Measurements from ENCODE around the gene LCMT2. TPM values are rescaled to one million over a fixed set of nuclear protein-coding genes. Genes with fewer than 3 reads are reported as not detected.

The LCMT2 gene, protein sequence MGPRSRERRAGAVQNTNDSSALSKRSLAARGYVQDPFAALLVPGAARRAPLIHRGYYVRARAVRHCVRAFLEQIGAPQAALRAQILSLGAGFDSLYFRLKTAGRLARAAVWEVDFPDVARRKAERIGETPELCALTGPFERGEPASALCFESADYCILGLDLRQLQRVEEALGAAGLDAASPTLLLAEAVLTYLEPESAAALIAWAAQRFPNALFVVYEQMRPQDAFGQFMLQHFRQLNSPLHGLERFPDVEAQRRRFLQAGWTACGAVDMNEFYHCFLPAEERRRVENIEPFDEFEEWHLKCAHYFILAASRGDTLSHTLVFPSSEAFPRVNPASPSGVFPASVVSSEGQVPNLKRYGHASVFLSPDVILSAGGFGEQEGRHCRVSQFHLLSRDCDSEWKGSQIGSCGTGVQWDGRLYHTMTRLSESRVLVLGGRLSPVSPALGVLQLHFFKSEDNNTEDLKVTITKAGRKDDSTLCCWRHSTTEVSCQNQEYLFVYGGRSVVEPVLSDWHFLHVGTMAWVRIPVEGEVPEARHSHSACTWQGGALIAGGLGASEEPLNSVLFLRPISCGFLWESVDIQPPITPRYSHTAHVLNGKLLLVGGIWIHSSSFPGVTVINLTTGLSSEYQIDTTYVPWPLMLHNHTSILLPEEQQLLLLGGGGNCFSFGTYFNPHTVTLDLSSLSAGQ
- 1 to 10 TPM; 5.4 to 9.5 (median 6.4) TPM for total RNA-seq

DNA sequence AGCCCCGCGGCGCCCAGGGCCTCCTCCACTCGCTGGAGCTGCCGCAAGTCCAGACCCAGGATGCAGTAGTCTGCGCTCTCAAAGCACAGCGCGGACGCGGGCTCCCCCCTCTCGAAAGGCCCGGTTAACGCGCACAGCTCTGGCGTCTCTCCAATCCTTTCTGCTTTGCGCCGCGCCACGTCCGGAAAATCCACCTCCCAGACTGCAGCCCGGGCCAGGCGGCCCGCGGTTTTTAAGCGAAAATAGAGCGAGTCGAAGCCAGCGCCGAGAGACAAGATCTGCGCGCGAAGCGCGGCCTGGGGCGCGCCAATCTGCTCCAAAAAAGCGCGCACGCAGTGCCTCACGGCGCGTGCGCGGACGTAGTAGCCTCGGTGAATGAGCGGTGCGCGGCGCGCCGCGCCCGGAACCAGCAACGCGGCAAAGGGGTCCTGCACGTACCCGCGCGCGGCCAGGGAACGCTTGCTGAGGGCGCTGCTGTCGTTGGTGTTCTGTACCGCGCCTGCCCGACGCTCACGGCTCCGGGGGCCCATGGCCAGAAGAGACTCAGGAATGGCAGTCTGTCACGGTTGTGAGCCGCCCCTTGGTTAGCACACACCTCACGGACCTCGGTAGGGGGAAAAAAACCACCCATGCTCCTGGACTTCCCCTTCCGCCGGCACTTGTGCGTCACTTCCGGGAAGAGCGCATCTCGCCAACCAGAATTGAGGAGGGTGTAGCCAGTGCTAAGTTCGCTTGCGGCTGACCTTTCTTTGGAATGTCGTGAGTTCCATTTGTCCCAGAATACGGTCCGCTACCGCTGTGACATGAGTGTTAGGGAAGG lies at the start of gene LCMT2:
Gene LCMT2 (minus strand): TSS at position 614 of the 820 bp plus-strand sequence. CDS start 84 bp downstream, at position 530.
- WGBS, 2 donors (ENCODE audit: low coverage in 1 of 2) = 0% methylated on average over 4 of the region's 86 CpGs; no CpG with 5 or more reads in 1 of the 2 donors
- H3K27me3 ChIP-seq = no peaks in the 10 kb centered on the region
- peak within 1 kb of the TSS; percentile 91 to 93 (median 92) for H3K27ac ChIP-seq
- peaks cover 0 to 11% of the 10 kb centered on the region in 2 donors for H3K36me3 ChIP-seq
- H3K4me3 ChIP-seq = peak within 1 kb of the TSS; percentile 65 to 92
- H3K4me1 ChIP-seq = peaks cover 5 to 36% (median 11%) of the 10 kb centered on the region in 3 donors
- no peaks in the 10 kb centered on the region for H3K9me3 ChIP-seq
- peak; percentile 66 for TF ChIP-seq POLR2AphosphoS5 (IDR thresholded peaks at IDR 0.05)
- TF ChIP-seq, protein P1, sequence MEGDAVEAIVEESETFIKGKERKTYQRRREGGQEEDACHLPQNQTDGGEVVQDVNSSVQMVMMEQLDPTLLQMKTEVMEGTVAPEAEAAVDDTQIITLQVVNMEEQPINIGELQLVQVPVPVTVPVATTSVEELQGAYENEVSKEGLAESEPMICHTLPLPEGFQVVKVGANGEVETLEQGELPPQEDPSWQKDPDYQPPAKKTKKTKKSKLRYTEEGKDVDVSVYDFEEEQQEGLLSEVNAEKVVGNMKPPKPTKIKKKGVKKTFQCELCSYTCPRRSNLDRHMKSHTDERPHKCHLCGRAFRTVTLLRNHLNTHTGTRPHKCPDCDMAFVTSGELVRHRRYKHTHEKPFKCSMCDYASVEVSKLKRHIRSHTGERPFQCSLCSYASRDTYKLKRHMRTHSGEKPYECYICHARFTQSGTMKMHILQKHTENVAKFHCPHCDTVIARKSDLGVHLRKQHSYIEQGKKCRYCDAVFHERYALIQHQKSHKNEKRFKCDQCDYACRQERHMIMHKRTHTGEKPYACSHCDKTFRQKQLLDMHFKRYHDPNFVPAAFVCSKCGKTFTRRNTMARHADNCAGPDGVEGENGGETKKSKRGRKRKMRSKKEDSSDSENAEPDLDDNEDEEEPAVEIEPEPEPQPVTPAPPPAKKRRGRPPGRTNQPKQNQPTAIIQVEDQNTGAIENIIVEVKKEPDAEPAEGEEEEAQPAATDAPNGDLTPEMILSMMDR (IDR thresholded peaks at IDR 0.05) = no peak
- TF ChIP-seq EP300 (IDR thresholded peaks at IDR 0.05) = no peak
- peak; percentile 35 to 57 for TF ChIP-seq POLR2A (IDR thresholded peaks at IDR 0.05)
- peak; percentile 96 for ATAC-seq

DNA sequence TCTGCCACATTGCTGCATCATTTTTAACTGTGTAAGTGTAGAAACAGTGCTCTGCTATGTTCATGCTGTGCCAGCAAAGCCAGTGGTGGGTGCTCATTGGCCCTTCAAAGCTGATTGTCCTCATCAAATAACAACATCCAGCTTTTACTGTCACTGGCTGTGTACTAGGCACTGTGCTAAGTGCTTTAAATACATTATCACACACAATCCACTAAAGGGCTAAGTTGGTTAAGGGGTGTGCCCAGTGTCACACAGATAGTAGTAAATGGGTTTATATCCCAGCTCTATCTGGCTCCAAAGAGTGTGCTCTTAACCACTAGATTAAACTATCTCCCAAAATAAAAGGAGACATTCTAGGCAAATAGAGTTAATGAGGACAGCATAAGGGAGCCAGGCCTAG lies 48.2 kb upstream of the LCMT2 start:
- no peak for ATAC-seq
- Histone ChIP-seq H3K9me3 (no peaks in the 10 kb centered on the region), H3K27ac (no peak overlapping the region), H3K36me3 (peaks cover 0 to 67% of the 10 kb centered on the region in 2 donors), H3K4me3 (no peak overlapping the region), H3K27me3 (no peaks in the 10 kb centered on the region), H3K4me1 (peaks cover 0 to 12% (median 0%) of the 10 kb centered on the region in 3 donors)
- no peak for TF ChIP-seq POLR2A (IDR thresholded peaks at IDR 0.05)
- TF ChIP-seq EP300 (IDR thresholded peaks at IDR 0.05) = no peak
- TF ChIP-seq, protein P1 (IDR thresholded peaks at IDR 0.05) = no peak
- TF ChIP-seq POLR2AphosphoS5 (IDR thresholded peaks at IDR 0.05) = no peak

DNA sequence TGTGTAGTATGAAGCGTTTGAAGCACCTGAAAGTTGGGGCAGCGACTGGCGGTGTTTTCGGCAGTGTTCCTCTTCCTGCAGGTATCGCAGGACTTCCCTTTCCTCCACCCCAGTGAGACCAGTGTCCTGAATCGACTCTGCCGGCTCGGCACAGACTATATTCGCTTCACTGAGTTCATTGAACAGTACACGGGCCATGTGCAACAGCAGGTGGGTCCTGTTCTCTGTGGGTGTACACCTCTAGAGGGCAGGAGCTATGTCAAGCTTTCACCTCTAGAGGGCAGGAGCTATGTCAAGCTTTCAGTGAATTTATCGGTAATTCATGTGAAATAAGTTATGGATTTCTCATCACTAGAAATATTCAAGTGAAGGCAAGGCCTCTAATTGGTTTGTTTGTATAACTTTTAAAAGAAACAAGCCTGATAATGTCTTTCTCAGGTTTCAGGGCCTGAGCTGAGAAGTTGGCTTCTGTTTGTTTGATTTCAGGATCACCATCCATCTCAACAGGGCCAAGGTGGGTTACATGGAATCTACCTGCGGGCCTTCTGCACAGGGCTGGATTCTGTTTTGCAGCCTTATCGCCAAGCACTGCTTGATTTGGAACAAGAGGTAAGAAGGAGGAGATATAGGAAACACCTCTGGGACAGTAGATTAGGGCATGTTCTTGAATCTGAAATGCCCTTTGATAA lies 45.8 kb upstream of the LCMT2 start:
- Histone ChIP-seq H3K4me3 (no peak overlapping the region), H3K36me3 (peaks cover 0 to 47% of the 10 kb centered on the region in 2 donors), H3K27me3 (no peaks in the 10 kb centered on the region), H3K9me3 (no peaks in the 10 kb centered on the region), H3K27ac (no peak overlapping the region), H3K4me1 (peaks cover 0 to 16% (median 8%) of the 10 kb centered on the region in 3 donors)
- ATAC-seq = no peak
- no peak for TF ChIP-seq POLR2A (IDR thresholded peaks at IDR 0.05)
- TF ChIP-seq, protein P1 (IDR thresholded peaks at IDR 0.05) = peak in 3 of 4 experiments; percentile 13 to 60 (median 39)
- 54 to 73% methylated on average over 6 to 13 of the region's 13 CpGs for WGBS, 2 donors (ENCODE audit: low coverage in 1 of 2)

DNA sequence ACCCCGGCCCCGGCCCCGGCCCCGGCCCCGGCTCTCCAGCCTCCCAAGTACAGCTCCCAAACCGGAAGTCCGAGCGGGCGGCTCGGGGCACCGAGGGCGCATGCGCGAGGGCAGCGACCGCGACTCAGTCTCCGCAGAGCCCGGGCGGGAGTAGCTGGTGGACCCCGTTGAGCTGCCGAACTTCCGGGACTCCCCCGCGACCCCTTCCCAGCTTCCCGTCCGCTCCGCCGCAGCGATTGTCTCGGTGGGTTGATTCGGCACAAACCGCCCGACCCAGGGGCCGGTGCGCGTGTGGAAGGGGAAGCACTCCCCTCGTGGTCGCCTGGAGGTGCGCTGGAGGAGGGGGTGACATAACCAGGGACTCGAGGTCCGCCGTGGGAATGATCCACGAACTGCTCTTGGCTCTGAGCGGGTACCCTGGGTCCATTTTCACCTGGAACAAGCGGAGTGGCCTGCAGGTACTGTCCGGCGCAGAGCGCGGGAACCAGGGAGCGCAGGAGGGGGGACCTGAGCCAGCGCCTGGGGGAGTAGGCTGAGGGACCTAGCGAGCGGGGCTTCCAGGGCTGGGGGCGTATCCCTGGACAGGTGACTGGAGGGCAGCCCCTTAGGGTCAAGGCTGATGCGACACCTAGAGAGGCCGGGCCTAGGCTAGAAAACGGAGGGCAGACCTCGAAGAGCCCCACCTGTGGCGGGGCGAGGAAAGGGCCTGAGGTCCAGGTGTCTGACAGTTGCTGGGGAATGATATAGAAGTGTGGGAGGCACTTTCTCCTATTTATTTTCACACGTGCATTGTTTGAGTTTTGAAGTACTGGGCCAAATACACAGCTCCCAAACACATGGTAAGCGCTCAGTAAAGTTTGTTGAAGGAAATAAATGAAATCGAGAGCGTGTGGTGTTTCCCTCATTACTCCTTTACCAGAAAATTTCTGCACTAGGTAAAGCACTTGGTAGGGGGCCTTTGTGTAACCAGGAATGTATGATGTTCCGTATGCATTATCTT lies 40.9 kb upstream of the LCMT2 start, which contains the start of the genes TUBGCP4 and ZSCAN29:
Gene TUBGCP4 (plus strand): TSS at position 127 of the 1,000 bp plus-strand sequence. CDS start 254 bp downstream, at position 381.
Gene ZSCAN29 (minus strand): TSS at position 69 of the 1,000 bp plus-strand sequence. CDS start 1,130 bp downstream, outside the sequence.
- peak; percentile 93 for ATAC-seq
- Histone ChIP-seq H3K4me3 (peak within 1 kb of the TSS; percentile 78 to 90), H3K27ac (peak within 1 kb of the TSS; percentile 45 to 85 (median 77)), H3K27me3 (no peaks in the 10 kb centered on the region), H3K36me3 (peaks cover 0 to 20% of the 10 kb centered on the region in 2 donors), H3K4me1 (peaks cover 0 to 45% (median 14%) of the 10 kb centered on the region in 3 donors), H3K9me3 (no peaks in the 10 kb centered on the region)
- WGBS, 2 donors (ENCODE audit: low coverage in 1 of 2) = 13 to 18% methylated on average over 6 to 10 of the region's 66 CpGs
- TF ChIP-seq, protein P1 (IDR thresholded peaks at IDR 0.05) = peak in 1 of 4 experiments; percentile 41
- no peak for TF ChIP-seq POLR2AphosphoS5 (IDR thresholded peaks at IDR 0.05)
- TF ChIP-seq POLR2A (IDR thresholded peaks at IDR 0.05) = peak; percentile 36 to 39
- no peak for TF ChIP-seq EP300 (IDR thresholded peaks at IDR 0.05)
